Activated T-cell treated with anti-CD3 and anti-CD28 coated beads for 48 hours (primary cell): Measurements from ENCODE around the gene ACTC1.
"Not testable (repeated sequence)": the region's sequence is repeated elsewhere in the genome, so short reads cannot be mapped to it uniquely, and the experiment has no call there.

ENCODE experiments used
- DNase-seq: peaks from one replicate; pipeline ENCODE4 v3.0.0-alpha.2; 2020; ENCODE audit warnings: low read depth

The ACTC1 gene

GRCh38 chr15:34795267-34796081, at the start of gene ACTC1:
Gene ACTC1, minus strand, starts transcription at chr15:34795549. Its CDS starts 741 bp downstream, at chr15:34794808.
- DNase-seq = no peak

GRCh38 chr15:34841262-34841725, 45.9 kb upstream of the ACTC1 start:
- no peak for DNase-seq

DNA sequence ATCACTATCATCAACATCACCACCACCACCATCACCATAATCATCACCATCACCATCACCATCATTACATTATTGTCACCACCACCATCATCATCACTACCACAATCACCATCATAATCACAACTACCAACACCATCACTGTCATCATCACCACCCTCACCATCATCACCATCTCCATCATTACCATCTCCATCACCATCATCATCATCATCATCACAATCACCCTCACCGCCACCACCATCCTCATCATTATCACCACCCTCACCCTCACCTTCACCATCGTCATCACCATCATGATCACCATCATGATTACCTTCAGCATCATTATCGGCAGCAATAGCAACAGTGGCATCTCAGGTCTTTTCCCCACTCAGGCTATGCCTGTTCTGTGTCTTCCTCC, 42.9 kb upstream of the ACTC1 start:
- no peak for DNase-seq

- DNase-seq = no peak
Observed at GRCh38 chr15:34837246-34838016, 42.1 kb upstream of the ACTC1 start.

DNA sequence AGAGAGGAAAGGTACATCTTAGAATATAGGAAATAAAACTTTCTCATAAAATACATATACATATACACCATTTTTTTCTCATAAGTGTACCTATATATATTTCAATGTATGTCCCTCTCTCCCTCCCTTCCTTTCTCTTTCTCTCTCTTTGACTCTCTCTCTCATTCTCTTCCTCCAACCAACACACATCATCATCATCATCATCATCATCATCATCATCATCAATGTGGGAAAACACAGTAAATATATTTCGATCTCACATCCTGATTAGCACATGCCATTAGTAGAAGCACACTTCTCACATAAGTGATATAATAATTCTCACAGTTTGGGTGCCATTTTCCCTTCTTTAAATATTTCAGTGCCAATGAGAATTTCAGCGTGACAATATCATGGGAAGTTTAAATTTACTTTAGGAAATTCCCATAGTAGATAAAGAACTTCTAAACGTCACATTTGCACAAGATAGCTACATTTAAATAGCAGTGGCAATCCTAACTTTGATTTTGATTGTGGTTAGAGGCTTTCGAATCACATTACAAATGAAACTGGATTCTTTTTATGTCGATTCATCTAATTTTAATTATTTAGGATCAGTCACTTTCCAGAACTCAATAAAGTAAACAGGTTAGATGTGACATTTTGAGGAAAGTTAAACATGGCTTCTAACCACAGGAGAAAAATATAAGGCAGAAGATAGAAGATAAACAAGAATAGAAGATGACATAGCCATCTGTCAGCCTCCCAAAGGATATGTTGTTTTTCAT, 33.0 kb upstream of the ACTC1 start:
- no peak for DNase-seq

DNA sequence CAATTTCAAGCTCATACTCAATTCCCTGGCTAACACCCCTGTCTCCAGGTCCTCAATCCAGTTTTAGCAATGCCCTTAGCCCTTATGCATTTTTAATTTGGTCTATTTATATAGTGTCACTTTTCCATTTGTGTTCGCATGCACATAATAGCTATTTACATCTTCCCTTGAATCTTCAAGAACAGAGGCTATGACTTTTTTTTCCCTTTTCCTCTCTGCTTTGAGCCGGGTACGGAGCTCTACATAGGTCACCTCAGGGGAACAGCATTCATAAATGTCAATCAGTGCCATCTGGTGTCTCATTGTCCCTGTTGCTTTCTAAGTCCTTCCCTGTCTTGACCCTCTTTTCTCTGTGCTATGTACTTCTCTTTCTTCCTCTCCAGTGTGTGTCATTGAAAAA, 26.5 kb upstream of the ACTC1 start:
- no peak for DNase-seq

DNA sequence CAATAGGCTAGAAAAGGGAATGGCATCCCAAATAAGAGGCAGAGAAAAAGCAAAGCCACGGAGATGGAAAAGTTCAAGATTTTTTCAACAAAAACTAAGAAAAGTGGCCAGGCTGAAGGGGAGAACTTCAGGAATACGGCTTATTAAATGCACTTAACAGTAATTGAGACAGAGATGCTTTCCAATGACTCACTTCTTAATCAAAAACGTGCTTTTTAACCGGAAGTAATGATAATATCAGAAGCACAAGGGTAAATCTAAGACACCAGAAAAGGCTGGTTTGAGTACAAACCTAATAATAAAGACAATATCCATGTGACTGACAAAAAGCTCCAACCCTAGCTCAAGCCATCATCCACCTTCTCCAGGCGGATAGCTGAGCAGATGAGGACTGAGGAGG, 24.8 kb upstream of the ACTC1 start:
- no peak for DNase-seq

DNA sequence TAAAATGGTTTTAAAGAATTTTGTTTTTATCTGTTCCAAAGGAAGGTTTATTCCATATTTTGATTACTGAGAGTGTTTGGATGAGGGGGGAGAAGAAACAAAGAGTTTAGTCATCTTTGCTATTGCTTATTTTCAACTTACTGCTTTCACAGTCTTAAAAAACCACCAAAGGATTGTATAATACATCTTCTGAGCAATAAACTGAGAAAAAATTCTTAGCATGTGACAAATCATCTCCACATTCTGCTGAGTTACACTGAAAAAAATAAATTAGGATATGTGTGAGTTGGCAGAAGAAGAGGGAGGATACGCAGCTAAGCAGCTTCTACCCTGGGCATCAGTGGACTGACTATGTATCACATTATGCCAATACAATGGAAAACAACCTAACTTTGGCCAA, 23.2 kb upstream of the ACTC1 start:
- DNase-seq = no peak

DNA sequence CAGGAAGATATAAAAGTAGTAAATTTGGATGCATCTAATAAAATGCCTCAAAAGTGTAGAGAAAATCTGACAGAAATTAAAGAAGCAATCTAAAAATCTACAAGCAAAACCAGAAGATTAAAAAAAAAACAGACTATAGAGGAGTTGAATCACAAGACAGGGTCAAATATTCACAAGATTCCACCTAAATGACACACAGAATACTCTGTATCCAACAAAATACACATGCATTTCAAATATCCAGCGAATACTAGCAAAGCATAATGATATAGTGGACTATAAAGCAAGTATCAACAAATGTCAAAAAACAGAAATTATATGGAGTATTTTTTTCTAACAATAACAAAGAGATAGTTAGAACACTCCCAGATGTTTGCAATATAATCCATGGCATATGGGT, 20.5 kb upstream of the ACTC1 start:
- no peak for DNase-seq

DNA sequence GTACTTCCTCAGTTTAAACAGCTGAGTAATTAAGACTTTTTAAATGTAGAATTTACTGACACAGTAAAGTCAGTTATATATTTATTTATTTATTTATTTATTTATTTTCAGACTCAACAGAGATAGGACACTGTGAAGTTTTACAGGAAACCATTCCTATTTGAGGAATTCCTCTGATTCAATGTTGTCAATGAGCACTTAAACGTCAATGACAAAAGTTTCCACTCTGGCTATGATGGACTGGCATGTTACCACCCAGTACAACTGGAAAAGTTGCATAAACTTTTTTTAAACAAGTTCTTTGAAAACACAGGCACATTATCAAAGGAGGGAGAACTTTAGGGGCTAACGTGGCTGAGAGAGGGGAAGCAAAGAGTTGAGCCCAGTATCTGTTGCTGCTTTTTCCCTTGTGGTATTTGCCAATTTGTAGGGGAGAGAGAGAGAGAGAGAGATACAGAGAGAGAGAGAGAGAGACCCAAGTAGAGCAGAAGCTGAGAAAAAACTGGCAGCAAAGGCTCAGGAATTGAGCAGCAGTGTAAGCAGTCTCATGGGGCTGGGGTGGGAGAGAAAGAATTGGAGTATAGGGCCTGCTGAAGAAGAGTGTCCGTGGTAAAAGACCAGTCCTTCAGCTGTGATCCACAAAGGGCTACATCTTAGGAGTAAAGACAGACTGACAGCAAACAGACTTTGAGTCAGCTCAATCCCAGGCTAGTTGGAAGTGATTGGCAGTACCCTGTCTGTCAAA, 18.3 kb upstream of the ACTC1 start:
- DNase-seq = no peak

- not testable (repeated sequence) for DNase-seq
Observed at GRCh38 chr15:34812868-34813365, 17.6 kb upstream of the ACTC1 start.

- no peak for DNase-seq
Observed at GRCh38 chr15:34812369-34812768, 17.0 kb upstream of the ACTC1 start.

- DNase-seq = no peak
Observed at GRCh38 chr15:34810443-34811129, 15.2 kb upstream of the ACTC1 start.

DNA sequence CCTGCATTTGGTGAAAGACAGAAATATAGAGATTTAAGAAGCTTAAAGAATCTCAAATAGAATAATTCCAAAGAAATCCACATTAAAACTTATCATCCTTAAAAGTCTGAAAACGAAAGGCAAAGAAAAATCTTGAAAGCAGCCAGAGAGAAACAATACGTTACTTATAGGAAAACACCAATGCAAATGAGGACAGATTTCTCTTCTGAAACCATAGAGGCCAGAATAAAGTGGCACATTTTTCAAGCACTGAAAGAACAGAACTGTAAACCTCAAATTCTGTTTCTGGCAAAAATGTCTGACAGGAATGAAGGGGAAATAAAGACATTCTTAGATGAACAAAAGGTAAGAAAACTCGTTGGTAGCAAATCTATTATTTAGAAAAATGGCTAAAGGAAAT, 13.8 kb upstream of the ACTC1 start:
- no peak for DNase-seq

- DNase-seq = no peak
Observed at GRCh38 chr15:34808016-34808415, 12.7 kb upstream of the ACTC1 start.

- DNase-seq = not testable (repeated sequence)
Observed at GRCh38 chr15:34807241-34807640, 11.9 kb upstream of the ACTC1 start.

DNA sequence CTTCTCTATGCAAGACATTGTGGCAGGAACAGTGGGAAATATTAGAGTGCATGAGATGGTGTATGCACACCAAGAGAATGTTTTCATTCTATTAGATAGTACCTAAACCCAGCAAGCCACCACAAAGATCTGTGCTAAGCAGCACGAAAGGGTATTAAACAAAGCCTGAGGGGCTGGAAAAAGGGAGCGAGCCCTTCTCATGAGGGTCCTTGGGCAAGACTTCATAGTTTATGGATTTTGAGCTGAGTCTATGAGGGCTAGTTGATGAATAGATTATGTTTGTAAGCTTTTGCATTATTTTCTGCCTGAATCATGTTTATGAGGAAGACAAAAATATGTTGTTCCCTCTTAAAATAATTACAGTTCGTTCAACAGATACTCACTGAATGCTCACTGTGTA, 9.4 kb upstream of the ACTC1 start:
- no peak for DNase-seq

GRCh38 chr15:34804113-34804512, 8.8 kb upstream of the ACTC1 start:
- no peak for DNase-seq

GRCh38 chr15:34802803-34803750, 7.7 kb upstream of the ACTC1 start:
- no peak for DNase-seq

GRCh38 chr15:34802371-34802770, 7.0 kb upstream of the ACTC1 start:
- DNase-seq = no peak
